Muscle layer of colon (tissue), 2 donors: ENCODE data around the gene MNAT1.
"Not testable (repeated sequence)": the region's sequence is repeated elsewhere in the genome, so short reads cannot be mapped to it uniquely, and the experiment has no call there.

Source experiments
- H3K27ac ChIP-seq: one replicate; pipeline ENCODE4 v1.7.0; 2013; ENCODE audit warnings: low read depth, mild to moderate bottlenecking, low read length, moderate library complexity
- H3K27me3 ChIP-seq, 2 donors: one replicate each; pipeline ENCODE4 v1.7.0; 2013; ENCODE audit warnings: low read length in 2 of 2, mild to moderate bottlenecking in 2 of 2; ENCODE audit not compliant: insufficient read depth in 2 of 2, control insufficient read depth in 1 of 2
- H3K36me3 ChIP-seq: one replicate; pipeline ENCODE4 v1.7.0; 2013; ENCODE audit warnings: mild to moderate bottlenecking, low read length; ENCODE audit not compliant: insufficient read depth
- H3K4me1 ChIP-seq: one replicate; pipeline ENCODE4 v1.7.0; 2013; ENCODE audit warnings: mild to moderate bottlenecking, low read length; ENCODE audit not compliant: insufficient read depth
- H3K4me3 ChIP-seq, 2 donors: one replicate each; pipeline ENCODE4 v1.7.0; 2013; ENCODE audit warnings: low read length in 2 of 2, low read depth in 1 of 2, mild to moderate bottlenecking in 1 of 2, moderate library complexity in 1 of 2
- H3K9ac ChIP-seq: one replicate; pipeline ENCODE4 v1.7.0; 2013; ENCODE audit warnings: low read length
- H3K9me3 ChIP-seq: one replicate; pipeline ENCODE4 v1.7.0; 2013; ENCODE audit warnings: mild to moderate bottlenecking, low read length
- donor health status: abdominal sarcoma.
- donor health status: Adenocarcinoma of cecum.

Gene MNAT1

DNA sequence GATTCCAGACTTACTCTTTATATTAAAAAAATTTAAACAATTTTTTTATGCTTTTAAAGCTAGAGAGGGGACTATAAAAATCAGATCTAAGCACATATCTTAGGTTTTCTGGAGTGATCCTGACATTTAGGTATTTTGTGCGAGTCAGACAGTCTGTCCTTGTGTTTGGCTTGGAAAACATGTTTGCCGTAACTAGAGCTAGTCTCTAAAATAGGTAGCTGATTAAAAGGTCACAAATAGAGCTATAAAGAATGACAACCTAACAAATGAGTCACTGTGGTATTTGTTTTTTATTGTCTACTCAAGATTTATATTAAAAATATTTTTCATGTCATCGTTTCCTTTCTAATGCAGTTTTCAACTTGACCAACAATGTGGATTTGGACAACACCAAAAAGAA, 73.4 kb downstream of the MNAT1 start:
- Histone ChIP-seq H3K9ac (no peak overlapping the region), H3K4me3 (no peak overlapping the region), H3K36me3 (peaks cover 15% of the 10 kb centered on the region), H3K4me1 (no peaks in the 10 kb centered on the region), H3K9me3 (no peaks in the 10 kb centered on the region), H3K27ac (no peak overlapping the region), H3K27me3 (no peaks in the 10 kb centered on the region)

DNA sequence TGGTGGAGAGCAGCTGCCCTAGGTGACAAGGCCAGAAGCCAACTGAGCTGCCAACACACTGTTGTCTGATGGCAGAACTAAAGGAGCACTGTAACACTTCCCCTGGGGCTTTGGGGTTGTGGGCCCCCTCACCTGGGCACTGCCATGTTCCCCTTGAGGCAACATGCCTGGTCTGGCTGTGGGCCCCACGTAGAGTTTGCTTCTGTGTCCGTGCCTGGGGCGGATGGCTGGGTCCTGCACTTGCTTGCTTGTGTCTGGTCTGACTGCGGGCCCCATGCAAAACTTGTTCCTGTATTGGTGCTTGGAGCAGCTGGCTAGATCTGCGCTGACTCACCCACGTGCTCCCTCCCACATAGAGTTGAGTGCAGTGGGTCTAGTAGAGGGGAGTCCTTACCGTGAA, 78.4 kb downstream of the MNAT1 start:
- Histone ChIP-seq H3K4me1 (no peaks in the 10 kb centered on the region), H3K27me3 (no peaks in the 10 kb centered on the region), H3K9me3 (no peaks in the 10 kb centered on the region), H3K4me3 (no peak overlapping the region), H3K9ac (no peak overlapping the region), H3K36me3 (peaks cover 20% of the 10 kb centered on the region), H3K27ac (no peak overlapping the region)

GRCh38 chr14:60815371-60815770, 80.8 kb downstream of the MNAT1 start:
- Histone ChIP-seq H3K36me3 (peaks cover 16% of the 10 kb centered on the region), H3K27me3 (no peaks in the 10 kb centered on the region), H3K9ac (no peak overlapping the region), H3K9me3 (no peaks in the 10 kb centered on the region), H3K4me3 (no peak overlapping the region), H3K4me1 (no peaks in the 10 kb centered on the region), H3K27ac (no peak overlapping the region)

DNA sequence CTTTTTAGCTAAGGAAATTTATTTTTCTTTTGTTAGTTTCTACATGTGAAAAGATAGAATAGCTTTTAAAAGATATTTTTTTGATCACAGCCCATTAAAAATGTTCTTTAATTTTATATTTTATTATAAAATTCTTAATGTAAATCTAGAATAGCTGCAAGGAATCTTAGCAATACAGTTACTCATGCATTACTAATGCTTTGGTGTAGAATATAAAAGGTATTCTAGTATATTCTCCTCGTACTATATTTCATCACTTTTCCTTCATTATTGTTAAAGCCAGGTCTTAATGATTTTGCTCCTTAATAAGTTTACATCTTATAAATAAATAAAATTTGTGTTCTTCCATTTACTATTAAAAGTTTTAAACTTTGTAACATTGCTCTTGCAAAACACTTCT, 82.6 kb downstream of the MNAT1 start:
- no peak overlapping the region for H3K4me3 ChIP-seq
- no peak overlapping the region for H3K27ac ChIP-seq
- H3K9ac ChIP-seq, result no peak overlapping the region
- no peaks in the 10 kb centered on the region for H3K9me3 ChIP-seq
- H3K4me1 ChIP-seq, result no peaks in the 10 kb centered on the region
- H3K27me3 ChIP-seq, result no peaks in the 10 kb centered on the region
- H3K36me3 ChIP-seq, result peaks cover 14% of the 10 kb centered on the region

- H3K9me3 ChIP-seq, result no peaks in the 10 kb centered on the region
- H3K27me3 ChIP-seq, result no peaks in the 10 kb centered on the region
- no peak overlapping the region for H3K27ac ChIP-seq
- H3K9ac ChIP-seq, result no peak overlapping the region
- H3K36me3 ChIP-seq, result no peaks in the 10 kb centered on the region
- no peaks in the 10 kb centered on the region for H3K4me1 ChIP-seq
- no peak overlapping the region for H3K4me3 ChIP-seq
Measured at GRCh38 chr14:60819575-60819974, 85.0 kb downstream of the MNAT1 start.

DNA sequence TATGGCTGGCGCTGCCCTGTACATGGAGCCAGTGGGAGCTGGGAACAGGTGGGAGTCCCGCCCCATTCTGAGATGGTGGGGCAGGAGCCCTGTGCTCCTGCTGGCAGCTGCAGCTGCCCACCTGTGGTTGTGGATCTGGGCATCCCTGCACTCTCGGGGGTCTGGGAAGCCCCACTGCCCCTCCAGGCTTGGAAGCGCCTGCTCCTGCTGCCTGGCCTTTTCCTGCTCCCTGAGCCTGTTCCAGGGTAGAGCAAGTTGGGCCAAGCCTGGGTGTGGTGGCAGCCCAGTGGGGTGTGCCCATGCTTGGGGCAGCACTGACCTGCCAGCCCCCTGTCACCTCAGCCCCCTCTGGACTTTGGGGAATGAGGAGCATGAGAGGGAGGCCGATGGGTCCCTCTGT, 104.0 kb downstream of the MNAT1 start:
- Histone ChIP-seq H3K9me3 (no peaks in the 10 kb centered on the region), H3K27me3 (no peaks in the 10 kb centered on the region), H3K9ac (no peak overlapping the region), H3K4me3 (no peak overlapping the region), H3K27ac (no peak overlapping the region), H3K4me1 (no peaks in the 10 kb centered on the region), H3K36me3 (no peaks in the 10 kb centered on the region)

GRCh38 chr14:60839057-60839456, 104.5 kb downstream of the MNAT1 start:
- H3K4me1 ChIP-seq, result no peaks in the 10 kb centered on the region
- no peaks in the 10 kb centered on the region for H3K36me3 ChIP-seq
- H3K9ac ChIP-seq, result no peak overlapping the region
- no peaks in the 10 kb centered on the region for H3K27me3 ChIP-seq
- no peak overlapping the region for H3K4me3 ChIP-seq
- H3K27ac ChIP-seq, result no peak overlapping the region
- no peaks in the 10 kb centered on the region for H3K9me3 ChIP-seq

DNA sequence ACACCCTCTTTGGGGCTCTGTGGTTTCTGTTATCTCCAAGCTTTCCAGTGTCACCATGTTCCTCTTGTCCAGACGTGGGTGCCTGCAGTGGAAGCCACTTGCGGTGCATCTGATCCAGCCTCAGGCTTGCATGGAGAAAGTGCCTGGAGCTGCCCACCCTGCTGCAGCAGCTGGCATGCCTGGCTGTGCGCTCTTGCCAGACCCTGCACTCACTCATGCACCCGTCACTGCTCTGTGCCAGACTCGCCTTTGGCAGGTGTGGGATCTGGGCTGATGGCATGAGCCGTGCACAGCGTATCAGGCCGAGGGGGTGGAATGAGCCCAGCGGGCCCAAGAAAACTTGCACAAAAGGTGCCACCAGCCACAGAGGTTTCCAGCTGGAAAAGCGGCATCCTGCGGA, 105.1 kb downstream of the MNAT1 start:
- H3K9me3 ChIP-seq, result no peaks in the 10 kb centered on the region
- H3K27me3 ChIP-seq, result no peaks in the 10 kb centered on the region
- no peak overlapping the region for H3K4me3 ChIP-seq
- H3K36me3 ChIP-seq, result no peaks in the 10 kb centered on the region
- H3K4me1 ChIP-seq, result no peaks in the 10 kb centered on the region
- no peak overlapping the region for H3K9ac ChIP-seq
- H3K27ac ChIP-seq, result no peak overlapping the region

DNA sequence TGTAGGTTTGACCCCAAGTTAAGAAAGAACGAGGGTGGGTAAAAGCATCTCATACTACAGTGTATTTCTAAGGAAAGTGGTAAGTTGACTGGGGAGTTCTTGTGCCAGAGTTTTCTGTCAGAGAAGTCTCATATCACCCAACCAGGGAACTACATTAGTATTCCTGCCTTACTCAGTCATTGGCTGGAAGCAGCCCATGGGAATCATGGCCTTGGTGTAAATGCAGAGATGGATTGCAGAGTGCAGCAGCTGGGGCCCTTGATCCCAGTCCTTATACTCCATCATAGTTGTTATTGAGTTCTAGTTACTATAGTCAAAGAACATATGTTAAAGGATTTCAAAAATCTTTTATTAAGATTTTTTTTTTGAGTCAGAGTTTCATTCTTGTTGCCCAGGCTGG, 105.8 kb downstream of the MNAT1 start:
- Histone ChIP-seq H3K27ac (no peak overlapping the region), H3K27me3 (no peaks in the 10 kb centered on the region), H3K9ac (no peak overlapping the region), H3K36me3 (no peaks in the 10 kb centered on the region), H3K4me3 (no peak overlapping the region), H3K9me3 (no peaks in the 10 kb centered on the region), H3K4me1 (no peaks in the 10 kb centered on the region)

DNA sequence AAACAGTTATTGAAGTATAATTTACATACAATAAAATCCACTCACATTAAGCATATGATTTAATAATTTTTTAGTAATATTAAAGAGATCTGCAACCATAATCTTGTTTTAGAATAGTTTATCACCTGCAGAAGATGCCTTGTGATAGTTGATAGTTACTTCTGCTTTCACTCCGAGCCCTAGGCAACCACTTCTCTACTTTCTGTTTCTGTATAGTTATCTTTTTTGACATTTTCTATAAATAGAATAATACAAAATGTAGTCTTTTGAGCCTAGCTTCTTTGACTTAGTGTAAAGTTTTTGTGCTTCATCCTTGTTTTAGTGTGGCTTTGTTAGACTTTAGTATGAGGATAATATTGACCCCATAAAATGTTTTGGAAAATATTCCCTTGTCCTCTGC, 111.0 kb downstream of the MNAT1 start:
- H3K9ac ChIP-seq, result no peak overlapping the region
- H3K4me1 ChIP-seq, result no peaks in the 10 kb centered on the region

DNA sequence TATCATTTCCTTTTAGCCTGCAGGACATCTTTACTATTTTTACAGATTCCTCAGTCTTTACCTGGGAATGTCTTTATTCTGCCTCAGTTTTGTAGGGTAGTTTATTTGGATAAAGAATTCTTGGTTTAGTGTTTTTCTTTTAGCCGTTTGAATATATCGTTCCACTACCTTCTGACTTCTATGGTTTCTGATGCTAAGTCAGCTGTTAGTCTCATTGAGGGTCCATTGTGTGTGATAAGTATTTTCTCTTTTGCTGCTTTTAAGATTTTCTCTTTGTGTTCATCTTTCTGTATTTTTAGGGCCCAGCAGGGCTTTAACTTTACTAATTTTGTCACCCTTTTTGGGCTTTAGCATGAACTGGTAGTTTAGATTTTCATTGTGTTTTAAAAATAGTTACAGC, 113.5 kb downstream of the MNAT1 start:
- no peak overlapping the region for H3K27ac ChIP-seq
- no peaks in the 10 kb centered on the region for H3K27me3 ChIP-seq
- no peaks in the 10 kb centered on the region for H3K9me3 ChIP-seq
- no peaks in the 10 kb centered on the region for H3K4me1 ChIP-seq
- H3K4me3 ChIP-seq, result no peak overlapping the region
- H3K36me3 ChIP-seq, result no peaks in the 10 kb centered on the region
- H3K9ac ChIP-seq, result no peak overlapping the region

More for the DNA sequence above, 111.0 kb downstream of the MNAT1 start:
- H3K27me3 ChIP-seq, result no peaks in the 10 kb centered on the region
- H3K36me3 ChIP-seq, result no peaks in the 10 kb centered on the region
- no peak overlapping the region for H3K4me3 ChIP-seq
- no peak overlapping the region for H3K27ac ChIP-seq
- no peaks in the 10 kb centered on the region for H3K9me3 ChIP-seq

GRCh38 chr14:60851692-60852091, 117.1 kb downstream of the MNAT1 start:
- H3K27me3 ChIP-seq, H3K4me1 ChIP-seq, H3K9ac ChIP-seq, H3K9me3 ChIP-seq, H3K36me3 ChIP-seq, H3K4me3 ChIP-seq, H3K27ac ChIP-seq: not testable (repeated sequence)
